Activated naive CD8-positive, alpha-beta T cell treated with anti-CD3 and anti-CD28 coated beads, Interleukin-2, amount 50 U/mL, for 24 hours (primary cell): ENCODE results near the gene CLEC18A.
A peak's percentile ranks its signal among the peaks of the same experiment; 100 is the strongest.
"Not testable (repeated sequence)": the region's sequence is repeated elsewhere in the genome, so short reads cannot be mapped to it uniquely, and the experiment has no call there.

Experiments
- ATAC-seq: fragments of 150-1000 bp; cut with Tn5 transposase; one replicate; pipeline ENCODE4 v1.10.0; 2021
- DNase-seq: peaks from one replicate; pipeline ENCODE4 v3.0.0; 2021
- H3K27ac Mint-ChIP-seq: one replicate; pipeline ENCODE4 v1.8.0; 2021; ENCODE audit warnings: mild to moderate bottlenecking, mixed read lengths
- H3K27me3 Mint-ChIP-seq: one replicate; pipeline ENCODE4 v1.8.0; 2021; ENCODE audit warnings: mixed read lengths
- H3K36me3 Mint-ChIP-seq: one replicate; pipeline ENCODE4 v1.8.0; 2021; ENCODE audit warnings: low read depth, mixed read lengths
- H3K4me1 Mint-ChIP-seq: one replicate; pipeline ENCODE4 v1.8.0; 2021; ENCODE audit warnings: mixed read lengths
- H3K4me3 Mint-ChIP-seq: one replicate; pipeline ENCODE4 v1.8.0; 2021; ENCODE audit warnings: mild to moderate bottlenecking, moderate library complexity, mixed read lengths
- H3K9me3 Mint-ChIP-seq: one replicate; pipeline ENCODE4 v1.8.0; 2021; ENCODE audit warnings: mixed read lengths

Gene CLEC18A

GRCh38 chr16:69951017-69951671 is at the start of gene CLEC18A:
Gene CLEC18A (plus strand): TSS chr16:69951334. CDS start chr16:69951367, 33 bp downstream.
- DNase-seq, H3K9me3 Mint-ChIP-seq, H3K27me3 Mint-ChIP-seq, H3K27ac Mint-ChIP-seq, H3K4me1 Mint-ChIP-seq, H3K4me3 Mint-ChIP-seq, H3K36me3 Mint-ChIP-seq: not testable (repeated sequence)
- peak; percentile 21 for ATAC-seq

- H3K27me3 Mint-ChIP-seq, result no peaks in the 10 kb centered on the region
- no peak overlapping the region for H3K27ac Mint-ChIP-seq
- no peaks in the 10 kb centered on the region for H3K4me1 Mint-ChIP-seq
- H3K4me3 Mint-ChIP-seq, result no peak overlapping the region
- H3K9me3 Mint-ChIP-seq, result no peaks in the 10 kb centered on the region
- ATAC-seq (no peak), DNase-seq (no peak)
- H3K36me3 Mint-ChIP-seq, result peaks cover 2% of the 10 kb centered on the region
These were observed 47.2 kb upstream of the CLEC18A start for GRCh38 chr16:69903865-69904415.

DNA sequence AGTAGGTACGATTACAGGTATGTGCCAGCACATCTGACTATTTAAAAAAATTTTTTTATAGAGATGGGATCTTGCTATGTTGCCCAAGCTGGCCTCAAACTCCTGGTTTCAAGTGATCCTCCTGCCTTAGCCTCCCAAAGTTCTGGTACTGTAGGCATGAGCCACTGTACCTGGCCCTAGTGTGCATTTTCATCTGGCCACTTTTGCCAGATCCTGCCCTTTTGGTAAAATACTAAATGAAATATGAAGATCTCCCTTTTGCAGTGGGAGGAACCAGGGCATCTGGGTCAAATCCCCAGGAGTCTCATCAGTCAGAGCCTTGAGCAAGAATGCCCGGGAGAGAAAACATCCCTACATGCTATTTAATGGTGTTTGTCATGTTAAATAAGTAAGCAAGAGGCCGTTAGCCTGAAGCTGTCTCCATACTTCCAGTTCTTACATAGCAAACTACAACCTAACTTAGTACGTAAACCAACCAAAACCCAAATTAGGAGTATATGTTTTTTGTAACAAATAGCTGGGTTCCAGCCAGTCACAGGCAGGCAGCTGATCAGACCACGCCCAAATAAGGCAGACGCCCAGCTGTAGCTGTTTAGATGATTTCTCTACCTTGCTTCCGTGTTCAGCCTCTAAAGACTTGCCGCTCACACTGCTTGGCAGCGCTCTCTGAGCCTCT is 46.5 kb upstream of the CLEC18A start:
- no peaks in the 10 kb centered on the region for H3K4me1 Mint-ChIP-seq
- ATAC-seq (no peak), DNase-seq (no peak)
- peaks cover 5% of the 10 kb centered on the region for H3K36me3 Mint-ChIP-seq
- H3K27ac Mint-ChIP-seq, result no peak overlapping the region
- no peaks in the 10 kb centered on the region for H3K27me3 Mint-ChIP-seq
- H3K4me3 Mint-ChIP-seq, result no peak overlapping the region
- no peaks in the 10 kb centered on the region for H3K9me3 Mint-ChIP-seq

- Mint-ChIP-seq H3K9me3 (no peaks in the 10 kb centered on the region), H3K4me1 (no peaks in the 10 kb centered on the region), H3K4me3 (no peak overlapping the region), H3K36me3 (peaks cover 7% of the 10 kb centered on the region), H3K27me3 (no peaks in the 10 kb centered on the region), H3K27ac (no peak overlapping the region)
- ATAC-seq (no peak), DNase-seq (no peak)
These were observed 46.0 kb upstream of the CLEC18A start for GRCh38 chr16:69905171-69905555.

DNA sequence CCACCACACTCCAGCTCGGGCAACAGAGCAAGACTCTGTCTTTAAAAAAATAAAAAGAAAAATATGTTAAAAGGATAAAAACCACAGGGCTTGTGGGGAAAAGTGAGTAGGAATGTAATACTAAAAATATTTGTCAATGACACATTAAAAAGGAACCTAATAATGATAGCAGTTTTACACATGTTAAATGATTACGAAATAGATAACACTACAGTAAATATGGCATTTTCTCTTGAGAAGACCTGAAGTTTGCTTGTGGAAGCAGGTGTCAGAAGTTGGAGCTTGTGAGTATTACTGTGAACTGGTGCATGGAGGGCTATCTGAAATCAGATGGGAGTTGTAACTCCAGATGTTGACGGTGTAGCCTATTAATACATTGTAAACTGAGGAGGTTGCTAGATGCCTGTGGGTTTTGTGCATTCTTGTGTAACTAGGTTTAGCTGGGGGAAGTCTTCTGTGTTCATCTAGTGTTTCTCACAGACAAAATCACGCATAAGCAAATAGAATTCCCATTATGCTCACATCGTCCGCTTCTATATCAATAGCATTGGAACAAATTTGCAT is 44.2 kb upstream of the CLEC18A start:
- Mint-ChIP-seq H3K27me3 (no peaks in the 10 kb centered on the region), H3K9me3 (no peaks in the 10 kb centered on the region), H3K4me3 (no peak overlapping the region), H3K36me3 (peaks cover 10% of the 10 kb centered on the region), H3K4me1 (no peaks in the 10 kb centered on the region), H3K27ac (no peak overlapping the region)
- DNase-seq (no peak), ATAC-seq (no peak)

GRCh38 chr16:69909043-69909442 is 42.1 kb upstream of the CLEC18A start:
- H3K9me3 Mint-ChIP-seq, result no peaks in the 10 kb centered on the region
- H3K4me1 Mint-ChIP-seq, result no peaks in the 10 kb centered on the region
- no peak overlapping the region for H3K27ac Mint-ChIP-seq
- H3K36me3 Mint-ChIP-seq, result peaks cover 8% of the 10 kb centered on the region
- no peak overlapping the region for H3K4me3 Mint-ChIP-seq
- ATAC-seq (no peak), DNase-seq (no peak)
- no peaks in the 10 kb centered on the region for H3K27me3 Mint-ChIP-seq

DNA sequence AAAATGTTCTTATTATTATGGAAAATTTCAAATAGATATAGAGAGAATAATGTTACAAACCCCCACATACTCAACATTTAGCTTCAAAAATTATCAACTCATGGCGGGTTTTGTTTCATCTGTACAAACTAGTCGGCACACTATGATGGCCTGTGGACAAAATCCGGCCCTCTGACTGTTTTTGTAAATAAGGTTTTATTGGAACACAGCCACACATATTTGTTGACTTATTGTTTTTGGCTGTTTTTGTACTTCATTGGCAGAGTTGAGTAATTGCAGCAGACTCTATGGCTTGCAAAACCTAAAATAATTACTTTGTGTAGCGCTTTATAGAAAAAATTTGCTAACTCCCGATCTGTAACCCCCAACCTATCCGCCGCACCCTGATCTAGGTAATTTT is 41.4 kb upstream of the CLEC18A start:
- DNase-seq, result no peak
- ATAC-seq, result no peak
- no peaks in the 10 kb centered on the region for H3K4me1 Mint-ChIP-seq
- no peak overlapping the region for H3K27ac Mint-ChIP-seq
- H3K36me3 Mint-ChIP-seq, result peaks cover 8% of the 10 kb centered on the region
- H3K27me3 Mint-ChIP-seq, result no peaks in the 10 kb centered on the region
- no peaks in the 10 kb centered on the region for H3K9me3 Mint-ChIP-seq
- H3K4me3 Mint-ChIP-seq, result no peak overlapping the region

DNA sequence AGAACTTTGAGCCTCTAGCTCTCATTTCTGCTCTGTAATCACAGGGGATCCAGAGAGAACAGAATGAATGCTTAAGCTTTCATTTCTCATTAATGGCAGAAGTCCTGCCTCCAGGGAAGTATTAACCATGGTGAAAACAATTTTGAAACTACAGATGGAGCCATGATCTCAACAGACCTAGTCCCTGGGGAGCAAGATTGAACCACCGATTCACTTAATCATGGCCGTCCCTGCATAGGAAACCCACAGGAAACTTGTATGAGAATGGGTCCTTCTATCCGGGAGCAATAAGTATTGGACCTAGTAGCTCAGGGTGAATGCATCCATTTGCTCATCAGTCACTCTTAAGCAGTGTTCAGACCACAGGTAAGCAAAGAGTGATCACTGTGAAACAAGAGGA is 40.2 kb upstream of the CLEC18A start:
- ATAC-seq (no peak), DNase-seq (no peak)
- no peaks in the 10 kb centered on the region for H3K4me1 Mint-ChIP-seq
- H3K4me3 Mint-ChIP-seq, result no peak overlapping the region
- no peaks in the 10 kb centered on the region for H3K27me3 Mint-ChIP-seq
- H3K27ac Mint-ChIP-seq, result no peak overlapping the region
- no peaks in the 10 kb centered on the region for H3K9me3 Mint-ChIP-seq
- peaks cover 8% of the 10 kb centered on the region for H3K36me3 Mint-ChIP-seq

GRCh38 chr16:69916462-69916861 is 34.7 kb upstream of the CLEC18A start:
- H3K36me3 Mint-ChIP-seq, result peaks cover 7% of the 10 kb centered on the region
- no peaks in the 10 kb centered on the region for H3K9me3 Mint-ChIP-seq
- no peaks in the 10 kb centered on the region for H3K4me1 Mint-ChIP-seq
- no peak overlapping the region for H3K27ac Mint-ChIP-seq
- H3K27me3 Mint-ChIP-seq, result no peaks in the 10 kb centered on the region
- no peak for DNase-seq
- no peak for ATAC-seq
- no peak overlapping the region for H3K4me3 Mint-ChIP-seq

DNA sequence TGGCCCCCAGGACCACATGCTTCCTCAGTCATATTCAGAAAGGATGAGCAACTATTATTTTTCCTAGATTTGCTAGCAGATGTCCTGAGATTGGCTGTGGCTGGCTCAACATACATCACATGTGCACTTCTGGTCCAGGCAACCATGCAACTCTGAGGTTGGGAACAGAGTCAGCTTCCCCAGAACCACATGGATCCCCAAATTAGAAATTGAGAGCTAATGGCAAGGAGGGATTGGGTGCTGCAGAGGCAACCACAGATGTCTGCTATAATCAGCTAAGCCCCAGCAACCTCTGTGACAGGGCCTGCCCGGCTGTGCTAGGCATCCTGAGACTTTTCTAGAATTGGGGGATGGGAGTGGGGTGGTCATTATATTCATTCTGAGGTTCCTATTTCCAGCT is 33.8 kb upstream of the CLEC18A start:
- no peak for DNase-seq
- no peaks in the 10 kb centered on the region for H3K4me1 Mint-ChIP-seq
- no peaks in the 10 kb centered on the region for H3K27me3 Mint-ChIP-seq
- no peak overlapping the region for H3K4me3 Mint-ChIP-seq
- no peak for ATAC-seq
- H3K36me3 Mint-ChIP-seq, result peaks cover 8% of the 10 kb centered on the region
- no peak overlapping the region for H3K27ac Mint-ChIP-seq
- no peaks in the 10 kb centered on the region for H3K9me3 Mint-ChIP-seq

DNA sequence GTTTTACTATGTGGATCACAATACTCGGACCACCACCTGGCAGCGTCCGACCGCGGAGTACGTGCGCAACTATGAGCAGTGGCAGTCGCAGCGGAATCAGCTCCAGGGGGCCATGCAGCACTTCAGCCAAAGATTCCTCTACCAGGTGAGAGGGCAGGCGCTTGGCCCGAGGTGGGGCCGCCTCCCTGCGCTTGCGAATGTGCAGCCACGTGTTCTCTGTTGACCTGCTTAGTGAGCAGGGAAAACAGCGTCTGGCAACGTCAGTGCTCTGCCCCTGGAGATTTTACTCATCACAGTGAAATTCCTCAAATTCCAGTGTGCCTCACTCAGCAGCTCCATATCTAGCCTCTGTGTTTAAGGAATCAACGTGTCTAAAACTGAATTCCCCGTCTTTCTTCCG is 33.4 kb upstream of the CLEC18A start:
- Mint-ChIP-seq H3K36me3 (peaks cover 8% of the 10 kb centered on the region), H3K27ac (no peak overlapping the region), H3K4me1 (no peaks in the 10 kb centered on the region), H3K4me3 (no peak overlapping the region), H3K27me3 (no peaks in the 10 kb centered on the region), H3K9me3 (no peaks in the 10 kb centered on the region)
- ATAC-seq, result no peak
- DNase-seq, result no peak

- Mint-ChIP-seq H3K4me1 (no peaks in the 10 kb centered on the region), H3K9me3 (no peaks in the 10 kb centered on the region), H3K27ac (no peak overlapping the region), H3K4me3 (no peak overlapping the region), H3K27me3 (no peaks in the 10 kb centered on the region), H3K36me3 (peaks cover 8% of the 10 kb centered on the region)
- DNase-seq (no peak), ATAC-seq (no peak)
These were observed 32.9 kb upstream of the CLEC18A start for GRCh38 chr16:69918241-69918640.

GRCh38 chr16:69921127-69921526 is 30.0 kb upstream of the CLEC18A start:
- no peak overlapping the region for H3K4me3 Mint-ChIP-seq

GRCh38 chr16:69922200-69922599 is 28.9 kb upstream of the CLEC18A start:
- Mint-ChIP-seq H3K27ac (no peak overlapping the region), H3K4me3 (no peak overlapping the region), H3K9me3 (no peaks in the 10 kb centered on the region), H3K36me3 (peaks cover 8% of the 10 kb centered on the region), H3K4me1 (no peaks in the 10 kb centered on the region), H3K27me3 (no peaks in the 10 kb centered on the region)
- ATAC-seq, result no peak
- no peak for DNase-seq

More at GRCh38 chr16:69921127-69921526, 30.0 kb upstream of the CLEC18A start:
- H3K9me3 Mint-ChIP-seq, result no peaks in the 10 kb centered on the region
- DNase-seq (no peak), ATAC-seq (no peak)
- H3K27me3 Mint-ChIP-seq, result no peaks in the 10 kb centered on the region
- H3K4me1 Mint-ChIP-seq, result no peaks in the 10 kb centered on the region
- peaks cover 8% of the 10 kb centered on the region for H3K36me3 Mint-ChIP-seq
- no peak overlapping the region for H3K27ac Mint-ChIP-seq
